ENCODE results near the gene UBN2.
A peak's percentile ranks its signal among the peaks of the same experiment; 100 is the strongest.
"Not testable (repeated sequence)": the region's sequence is repeated elsewhere in the genome, so short reads cannot be mapped to it uniquely, and the experiment has no call there.

Gene UBN2

GRCh38 chr7:139230774-139231512 is at the start of gene UBN2:
Gene UBN2, plus strand, starts transcription at chr7:139231237. Its CDS starts 248 bp downstream, at chr7:139231485.
- H3K27me3 ChIP-seq (ENCODE audit: insufficient read depth, low read length), result no peaks in the 10 kb centered on the region
- no peaks in the 10 kb centered on the region for H3K9me3 ChIP-seq (ENCODE audit: low read length)
- peaks cover 20% of the 10 kb centered on the region for H3K4me1 ChIP-seq (ENCODE audit: insufficient read depth, low read length)
- H2AFZ ChIP-seq (ENCODE audit: low read depth, low read length), result peak within 1 kb of the TSS; percentile 96
- no peaks in the 10 kb centered on the region for H3K36me3 ChIP-seq (ENCODE audit: insufficient read depth, low read length)
- peak within 1 kb of the TSS; percentile 93 for H3K4me3 ChIP-seq (ENCODE audit: low read length)

GRCh38 chr7:139181404-139181803 is 49.6 kb upstream of the UBN2 start:
- Histone ChIP-seq H3K27me3 (ENCODE audit: insufficient read depth, low read length) (no peaks in the 10 kb centered on the region), H3K4me1 (ENCODE audit: insufficient read depth, low read length) (no peaks in the 10 kb centered on the region), H3K9me3 (ENCODE audit: low read length) (no peaks in the 10 kb centered on the region), H3K36me3 (ENCODE audit: insufficient read depth, low read length) (peaks cover 30% of the 10 kb centered on the region), H2AFZ (ENCODE audit: low read depth, low read length) (no peak overlapping the region), H3K4me3 (ENCODE audit: low read length) (no peak overlapping the region)

GRCh38 chr7:139182363-139182762 is 48.7 kb upstream of the UBN2 start:
- Histone ChIP-seq H3K9me3 (ENCODE audit: low read length) (no peaks in the 10 kb centered on the region), H3K36me3 (ENCODE audit: insufficient read depth, low read length) (peaks cover 34% of the 10 kb centered on the region), H3K4me3 (ENCODE audit: low read length) (no peak overlapping the region), H3K27me3 (ENCODE audit: insufficient read depth, low read length) (no peaks in the 10 kb centered on the region), H2AFZ (ENCODE audit: low read depth, low read length) (no peak overlapping the region), H3K4me1 (ENCODE audit: insufficient read depth, low read length) (no peaks in the 10 kb centered on the region)

- H2AFZ ChIP-seq (ENCODE audit: low read depth, low read length), result no peak overlapping the region
- no peak overlapping the region for H3K4me3 ChIP-seq (ENCODE audit: low read length)
- no peaks in the 10 kb centered on the region for H3K9me3 ChIP-seq (ENCODE audit: low read length)
- peaks cover 34% of the 10 kb centered on the region for H3K36me3 ChIP-seq (ENCODE audit: insufficient read depth, low read length)
- H3K4me1 ChIP-seq (ENCODE audit: insufficient read depth, low read length), result no peaks in the 10 kb centered on the region
- H3K27me3 ChIP-seq (ENCODE audit: insufficient read depth, low read length), result no peaks in the 10 kb centered on the region
Measured at GRCh38 chr7:139183251-139183650, 47.8 kb upstream of the UBN2 start.

DNA sequence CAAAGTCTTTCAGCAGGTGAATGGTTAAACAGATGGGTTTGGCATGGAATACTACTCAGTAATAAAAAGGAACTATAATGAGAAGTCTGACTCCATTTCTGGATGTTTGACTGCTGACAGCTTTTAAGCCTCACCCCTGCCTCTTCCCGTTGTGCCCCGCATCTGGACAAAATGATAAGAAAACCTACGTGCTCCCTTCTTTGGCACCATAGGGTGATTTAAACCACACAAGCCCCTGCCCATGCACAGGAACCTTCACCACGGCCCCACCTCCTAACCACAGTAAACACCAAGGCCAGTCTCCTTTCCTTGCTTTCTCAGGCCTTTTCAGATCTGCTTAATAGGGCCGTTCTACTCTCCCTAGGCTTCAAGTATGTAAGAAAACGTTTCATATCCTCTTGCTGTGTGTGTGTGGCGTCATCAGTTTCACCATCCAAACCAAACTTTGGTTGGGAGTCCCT is 47.1 kb upstream of the UBN2 start:
- Histone ChIP-seq H2AFZ (ENCODE audit: low read depth, low read length) (no peak overlapping the region), H3K27me3 (ENCODE audit: insufficient read depth, low read length) (no peaks in the 10 kb centered on the region), H3K36me3 (ENCODE audit: insufficient read depth, low read length) (peaks cover 34% of the 10 kb centered on the region), H3K4me3 (ENCODE audit: low read length) (no peak overlapping the region), H3K9me3 (ENCODE audit: low read length) (no peaks in the 10 kb centered on the region), H3K4me1 (ENCODE audit: insufficient read depth, low read length) (no peaks in the 10 kb centered on the region)

DNA sequence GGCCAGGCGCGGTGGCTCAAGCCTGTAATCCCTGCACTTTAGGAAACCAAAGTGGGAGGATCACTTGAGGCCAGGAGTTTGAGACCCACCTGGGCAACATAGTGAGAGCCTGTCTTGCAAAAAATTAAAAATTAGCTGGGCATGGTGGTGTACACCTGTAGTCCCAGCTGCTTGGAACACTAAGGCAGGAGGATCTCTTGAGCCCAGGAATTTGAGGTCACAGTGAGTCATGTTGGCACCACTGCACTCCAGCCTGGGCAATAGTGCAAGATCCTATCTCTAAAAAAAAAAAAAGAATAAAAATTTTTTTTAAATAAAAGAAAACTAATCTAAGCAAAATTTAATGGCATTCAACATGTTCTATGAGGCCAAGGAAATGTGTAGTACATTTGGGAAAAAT is 44.9 kb upstream of the UBN2 start:
- Histone ChIP-seq H3K36me3 (ENCODE audit: insufficient read depth, low read length) (peaks cover 37% of the 10 kb centered on the region), H3K4me1 (ENCODE audit: insufficient read depth, low read length) (no peaks in the 10 kb centered on the region), H2AFZ (ENCODE audit: low read depth, low read length) (no peak overlapping the region), H3K27me3 (ENCODE audit: insufficient read depth, low read length) (no peaks in the 10 kb centered on the region), H3K4me3 (ENCODE audit: low read length) (no peak overlapping the region), H3K9me3 (ENCODE audit: low read length) (no peaks in the 10 kb centered on the region)

GRCh38 chr7:139189357-139189756 is 41.7 kb upstream of the UBN2 start:
- no peak overlapping the region for H3K4me3 ChIP-seq (ENCODE audit: low read length)
- H3K9me3 ChIP-seq (ENCODE audit: low read length), result no peaks in the 10 kb centered on the region
- H2AFZ ChIP-seq (ENCODE audit: low read depth, low read length), result no peak overlapping the region
- no peaks in the 10 kb centered on the region for H3K27me3 ChIP-seq (ENCODE audit: insufficient read depth, low read length)
- no peaks in the 10 kb centered on the region for H3K4me1 ChIP-seq (ENCODE audit: insufficient read depth, low read length)
- H3K36me3 ChIP-seq (ENCODE audit: insufficient read depth, low read length), result peaks cover 14% of the 10 kb centered on the region

DNA sequence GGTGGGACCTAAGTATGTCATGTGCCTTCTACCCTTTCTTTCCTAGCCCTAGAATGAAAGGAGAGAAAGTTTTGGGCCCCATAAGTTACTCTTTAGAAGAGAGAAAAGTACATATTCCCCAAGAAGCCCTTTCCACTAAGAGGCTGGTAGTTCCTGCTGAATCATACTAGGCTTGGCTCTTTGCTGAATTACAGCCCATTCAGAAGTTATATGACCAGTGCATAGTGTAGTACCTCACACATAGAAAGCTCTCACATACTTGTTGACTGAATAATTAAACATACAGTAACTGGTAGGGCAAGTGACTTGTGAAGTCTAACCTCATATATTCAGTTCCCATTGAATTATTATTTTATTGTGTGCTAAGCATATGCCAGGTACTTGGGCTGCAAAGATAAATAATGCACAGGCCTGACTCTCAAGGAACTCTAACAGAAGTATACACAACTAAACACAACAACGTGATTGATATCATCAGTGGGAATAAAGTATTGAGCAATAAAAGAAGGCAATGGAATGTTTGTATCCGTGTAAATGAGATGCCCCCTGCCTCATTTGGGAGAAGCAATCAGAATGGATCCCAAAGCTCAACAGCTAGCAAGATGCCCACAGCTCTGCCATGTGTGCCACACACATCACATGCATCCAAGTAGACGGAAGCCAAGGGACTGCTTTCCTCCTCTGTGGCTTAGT is 38.9 kb upstream of the UBN2 start:
- no peak overlapping the region for H3K4me3 ChIP-seq (ENCODE audit: low read length)
- peaks cover 11% of the 10 kb centered on the region for H3K36me3 ChIP-seq (ENCODE audit: insufficient read depth, low read length)
- no peaks in the 10 kb centered on the region for H3K9me3 ChIP-seq (ENCODE audit: low read length)
- no peaks in the 10 kb centered on the region for H3K27me3 ChIP-seq (ENCODE audit: insufficient read depth, low read length)
- no peak overlapping the region for H2AFZ ChIP-seq (ENCODE audit: low read depth, low read length)
- H3K4me1 ChIP-seq (ENCODE audit: insufficient read depth, low read length), result no peaks in the 10 kb centered on the region

DNA sequence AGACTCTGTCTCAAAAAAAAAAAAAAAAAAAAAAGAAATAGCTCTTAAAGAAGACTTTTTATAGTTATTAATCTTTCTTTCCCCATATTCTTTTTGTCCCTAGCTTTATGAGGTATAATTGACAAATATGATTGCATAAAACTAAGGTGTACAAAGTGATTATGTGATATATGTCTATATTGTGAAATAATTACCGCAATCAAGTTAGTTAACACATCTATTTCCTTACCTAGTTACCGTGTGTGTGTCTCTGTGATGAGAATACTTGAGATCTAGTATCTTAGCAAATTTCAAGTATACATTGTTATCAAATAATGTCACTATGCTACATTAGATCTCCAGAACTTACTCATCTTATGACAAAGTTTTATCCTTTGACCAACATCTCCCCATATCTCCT is 30.7 kb upstream of the UBN2 start:
- no peak overlapping the region for H3K4me3 ChIP-seq (ENCODE audit: low read length)
- H3K4me1 ChIP-seq (ENCODE audit: insufficient read depth, low read length), result no peaks in the 10 kb centered on the region
- no peaks in the 10 kb centered on the region for H3K36me3 ChIP-seq (ENCODE audit: insufficient read depth, low read length)
- peaks cover 2% of the 10 kb centered on the region for H3K9me3 ChIP-seq (ENCODE audit: low read length)
- no peak overlapping the region for H2AFZ ChIP-seq (ENCODE audit: low read depth, low read length)
- H3K27me3 ChIP-seq (ENCODE audit: insufficient read depth, low read length), result no peaks in the 10 kb centered on the region

DNA sequence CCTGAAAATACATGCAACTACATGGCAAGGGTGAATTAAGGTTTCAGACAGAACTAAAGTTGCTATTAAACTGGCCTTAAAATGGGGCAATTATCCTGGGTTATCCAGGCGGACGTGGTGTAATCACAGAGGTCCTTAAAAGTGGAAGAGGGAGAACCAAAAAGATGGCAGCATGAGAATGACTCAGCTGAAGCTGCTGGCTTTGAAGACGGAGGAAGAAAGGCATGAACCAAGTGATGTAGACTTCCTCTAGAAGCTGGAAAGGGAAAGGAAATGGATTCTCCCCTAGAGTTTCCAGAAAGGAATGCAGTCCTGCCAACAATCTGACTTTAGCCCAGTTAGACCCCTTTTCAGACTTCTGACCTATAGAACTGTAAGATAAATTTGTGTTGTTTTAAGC is 27.0 kb upstream of the UBN2 start:
- H3K36me3 ChIP-seq (ENCODE audit: insufficient read depth, low read length), result no peaks in the 10 kb centered on the region
- H3K4me3 ChIP-seq (ENCODE audit: low read length), result no peak overlapping the region
- no peaks in the 10 kb centered on the region for H3K27me3 ChIP-seq (ENCODE audit: insufficient read depth, low read length)
- no peaks in the 10 kb centered on the region for H3K4me1 ChIP-seq (ENCODE audit: insufficient read depth, low read length)
- no peak overlapping the region for H2AFZ ChIP-seq (ENCODE audit: low read depth, low read length)
- H3K9me3 ChIP-seq (ENCODE audit: low read length), result peaks cover 2% of the 10 kb centered on the region

GRCh38 chr7:139205843-139206242 is 25.2 kb upstream of the UBN2 start:
- H3K4me1 ChIP-seq (ENCODE audit: insufficient read depth, low read length), result no peaks in the 10 kb centered on the region
- no peaks in the 10 kb centered on the region for H3K36me3 ChIP-seq (ENCODE audit: insufficient read depth, low read length)
- no peak overlapping the region for H2AFZ ChIP-seq (ENCODE audit: low read depth, low read length)
- H3K27me3 ChIP-seq (ENCODE audit: insufficient read depth, low read length), result no peaks in the 10 kb centered on the region
- H3K4me3 ChIP-seq (ENCODE audit: low read length), result no peak overlapping the region
- peaks cover 2% of the 10 kb centered on the region for H3K9me3 ChIP-seq (ENCODE audit: low read length)

DNA sequence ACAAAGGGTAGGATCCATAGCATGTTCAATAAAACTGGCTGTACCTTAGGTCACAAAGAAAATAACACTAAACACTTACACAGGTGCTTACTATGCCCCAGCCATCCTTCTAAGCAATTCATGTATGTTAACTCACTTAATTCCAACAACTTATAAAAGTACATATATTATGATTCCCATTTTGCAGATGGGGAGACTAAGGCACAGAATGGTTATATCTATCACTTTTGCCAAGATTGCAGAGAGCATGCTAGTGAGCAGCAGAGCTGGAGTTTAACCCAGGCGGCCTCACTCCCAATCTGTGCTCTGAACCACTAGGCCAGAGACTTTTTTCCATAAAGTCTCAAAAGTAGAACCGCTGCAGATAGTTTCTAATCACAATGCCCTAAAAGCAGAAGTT is 18.9 kb upstream of the UBN2 start:
- H3K9me3 ChIP-seq (ENCODE audit: low read length), result no peaks in the 10 kb centered on the region
- no peaks in the 10 kb centered on the region for H3K36me3 ChIP-seq (ENCODE audit: insufficient read depth, low read length)
- H3K4me3 ChIP-seq (ENCODE audit: low read length), result no peak overlapping the region
- no peaks in the 10 kb centered on the region for H3K4me1 ChIP-seq (ENCODE audit: insufficient read depth, low read length)
- no peak overlapping the region for H2AFZ ChIP-seq (ENCODE audit: low read depth, low read length)
- no peaks in the 10 kb centered on the region for H3K27me3 ChIP-seq (ENCODE audit: insufficient read depth, low read length)

- H3K27me3 ChIP-seq (ENCODE audit: insufficient read depth, low read length); H3K4me3 ChIP-seq (ENCODE audit: low read length); H3K9me3 ChIP-seq (ENCODE audit: low read length); H2AFZ ChIP-seq (ENCODE audit: low read depth, low read length); H3K36me3 ChIP-seq (ENCODE audit: insufficient read depth, low read length); H3K4me1 ChIP-seq (ENCODE audit: insufficient read depth, low read length): not testable (repeated sequence)
Measured at GRCh38 chr7:139213489-139213888, 17.5 kb upstream of the UBN2 start.
